Measurements from ENCODE around the gene MTHFSD.

Gene MTHFSD

DNA sequence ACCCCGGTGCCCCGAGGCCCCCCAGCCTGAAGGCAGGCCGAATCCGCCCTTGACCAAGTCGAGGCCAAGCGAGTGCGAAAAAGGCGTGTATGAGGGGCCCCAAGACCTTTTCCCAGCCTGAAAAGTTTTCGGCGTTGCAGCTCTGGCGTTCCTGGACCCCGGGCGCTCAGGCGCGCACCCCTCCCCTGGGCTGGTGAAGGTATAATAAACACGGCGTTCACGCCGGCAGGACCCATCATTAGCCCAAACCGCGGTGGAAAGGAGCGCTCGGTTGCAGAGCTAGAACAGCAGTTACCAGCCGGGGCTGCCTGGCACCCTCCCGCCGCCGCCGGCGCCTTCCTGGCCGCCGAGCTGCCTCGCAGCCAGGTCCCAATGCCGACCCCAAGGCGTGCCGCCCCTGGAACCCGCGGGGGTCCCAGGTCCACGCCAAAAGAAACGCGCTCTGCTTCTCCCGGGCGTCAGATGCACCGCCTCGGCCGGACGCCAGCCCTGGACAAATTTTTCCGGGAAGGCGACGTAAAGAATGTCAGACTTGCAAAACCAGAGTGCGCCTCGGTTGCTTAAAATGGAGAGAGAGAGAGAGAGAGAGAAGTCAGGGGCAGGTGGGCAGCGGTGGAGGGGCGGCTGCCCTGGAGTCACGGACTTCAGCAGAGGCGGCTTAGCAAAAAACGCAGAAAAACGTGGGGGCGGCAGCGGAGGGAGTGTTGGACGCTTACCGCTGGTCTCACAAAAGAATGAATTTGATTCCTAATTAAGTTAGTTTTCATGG lies 56.2 kb downstream of the MTHFSD start:
- no peak for TF ChIP-seq CTCF (conservative IDR thresholded peaks at IDR 0.05; ENCODE audit: low read depth, low read length)
- no peak for DNase-seq (ENCODE audit: low read depth)
- H3K4me3 ChIP-seq (ENCODE audit: low read depth, low read length), result no peak overlapping the region

GRCh38 chr16:86498155-86498670 lies 56.8 kb downstream of the MTHFSD start:
- H3K4me3 ChIP-seq (ENCODE audit: low read depth, low read length), result no peak overlapping the region
- TF ChIP-seq CTCF (conservative IDR thresholded peaks at IDR 0.05; ENCODE audit: low read depth, low read length), result peak; percentile 22
- DNase-seq (ENCODE audit: low read depth), result no peak

DNA sequence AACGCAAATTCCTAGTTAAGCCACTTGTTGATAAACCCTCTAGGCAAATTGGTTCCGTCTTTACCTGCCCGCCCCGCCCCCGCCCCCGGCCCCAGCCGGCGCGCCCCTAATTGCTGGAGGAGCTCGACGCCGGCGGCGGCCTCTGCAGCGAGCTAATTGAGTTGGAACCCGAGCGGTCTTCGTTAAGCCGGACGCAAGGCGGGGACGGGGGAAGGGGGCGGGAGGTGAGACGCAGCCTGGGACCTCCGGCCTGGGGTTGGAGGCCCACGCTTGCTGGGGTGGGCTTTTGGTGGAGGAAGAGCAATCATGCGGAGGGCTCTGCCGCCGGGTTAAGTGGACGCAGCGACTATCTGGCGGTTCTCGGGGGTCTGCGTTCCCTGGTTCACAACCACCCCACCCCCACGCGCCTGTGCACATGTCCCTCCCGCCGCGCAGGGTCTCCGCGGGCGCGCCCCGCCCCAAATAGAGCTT lies 57.4 kb downstream of the MTHFSD start:
- H3K4me3 ChIP-seq (ENCODE audit: low read depth, low read length), result no peak overlapping the region
- DNase-seq (ENCODE audit: low read depth), result no peak
- TF ChIP-seq CTCF (conservative IDR thresholded peaks at IDR 0.05; ENCODE audit: low read depth, low read length), result no peak

DNA sequence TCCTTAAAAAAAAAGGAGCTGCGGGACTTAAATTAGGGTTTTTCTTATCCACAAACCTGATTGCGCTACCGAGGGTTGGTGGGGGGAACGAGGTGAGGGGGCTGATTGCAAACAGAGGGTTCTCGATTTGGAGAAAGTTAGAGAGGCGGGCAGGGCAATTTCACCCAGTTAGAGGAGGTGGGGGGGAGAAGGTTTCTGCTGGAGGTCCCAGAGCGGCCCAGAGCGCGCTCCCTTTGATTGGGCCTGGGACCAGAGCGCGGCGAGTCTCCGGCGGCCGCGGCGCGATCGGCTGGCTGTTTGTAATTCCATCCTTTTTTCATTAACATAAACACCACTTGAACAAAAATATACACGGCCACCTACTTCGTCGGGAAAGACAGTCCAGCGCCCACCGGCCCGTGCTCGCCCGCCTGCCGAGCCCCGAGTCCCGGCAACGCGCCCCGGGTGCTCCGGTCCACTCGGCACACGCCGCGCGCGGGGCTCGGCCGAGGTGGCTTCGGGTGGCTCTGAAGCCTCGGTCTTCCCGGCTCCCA lies 58.0 kb downstream of the MTHFSD start:
- DNase-seq (ENCODE audit: low read depth), result no peak
- TF ChIP-seq CTCF (conservative IDR thresholded peaks at IDR 0.05; ENCODE audit: low read depth, low read length), result no peak
- H3K4me3 ChIP-seq (ENCODE audit: low read depth, low read length), result no peak overlapping the region

DNA sequence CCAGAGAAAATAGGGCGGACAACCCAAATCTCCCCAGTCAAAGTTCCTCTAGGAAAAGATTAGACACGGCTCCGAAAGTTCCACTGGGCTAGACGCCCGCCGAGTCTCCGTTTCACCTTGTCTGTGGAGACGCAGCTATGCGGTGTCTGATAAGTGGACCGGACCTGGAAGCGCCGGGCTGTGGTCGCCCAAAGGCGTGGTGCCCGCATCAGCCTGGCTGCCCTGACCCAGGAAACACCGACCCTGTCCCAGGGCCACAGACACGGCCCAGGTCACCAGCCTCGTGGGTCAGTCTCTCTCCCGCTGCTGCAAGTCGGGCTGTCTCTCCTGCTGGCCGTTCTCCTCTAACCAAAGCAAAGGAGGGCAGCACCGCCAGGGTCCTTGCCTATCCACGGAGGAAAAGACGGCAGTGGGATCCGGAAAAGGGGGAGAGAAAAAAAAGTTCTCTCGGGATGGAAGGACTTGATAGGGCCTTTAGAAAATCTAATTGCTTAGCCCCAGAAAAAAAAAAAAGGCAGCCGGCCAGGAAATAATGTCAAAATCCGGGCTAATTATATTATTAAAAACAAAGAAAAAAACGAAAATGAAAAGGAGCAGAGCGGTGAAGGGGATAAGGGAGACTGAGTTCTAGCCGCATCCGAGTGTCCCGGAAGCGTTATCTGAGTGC lies 58.6 kb downstream of the MTHFSD start:
- no peak for TF ChIP-seq CTCF (conservative IDR thresholded peaks at IDR 0.05; ENCODE audit: low read depth, low read length)
- no peak for DNase-seq (ENCODE audit: low read depth)
- H3K4me3 ChIP-seq (ENCODE audit: low read depth, low read length), result no peak overlapping the region

- TF ChIP-seq CTCF (conservative IDR thresholded peaks at IDR 0.05; ENCODE audit: low read depth, low read length), result no peak
- no peak for DNase-seq (ENCODE audit: low read depth)
- H3K4me3 ChIP-seq (ENCODE audit: low read depth, low read length), result no peak overlapping the region
Measured at GRCh38 chr16:86495756-86496261, 59.2 kb downstream of the MTHFSD start.

Data from choroid plexus epithelial cell (primary cell).